SK-N-SH treated with all-trans-retinoic acid at 6 μM for 48 hours (cell line): ENCODE results near the gene ENO4.

ENCODE experiments used
- CREB5 ChIP-seq: fragments of 250-450 bp; sonication (Bioruptor Pico); IDR thresholded peaks from 2 replicates; pipeline ENCODE4 v1.5.1; 2020; ENCODE audit warnings: low read depth, mild to moderate bottlenecking, moderate library complexity
- CSRNP3 ChIP-seq: fragments of 250-450 bp; sonication (Bioruptor Pico); IDR thresholded peaks from 2 replicates; pipeline ENCODE4 v1.5.1; 2021; ENCODE audit warnings: mild to moderate bottlenecking, moderate library complexity
- PATZ1 ChIP-seq: fragments of 250-450 bp; sonication (Bioruptor Pico); IDR thresholded peaks from 2 replicates; pipeline ENCODE4 v1.8.0; 2020; ENCODE audit warnings: mild to moderate bottlenecking, moderate library complexity, borderline replicate concordance
- ZFP30 ChIP-seq: fragments of 450-650 bp; formaldehyde crosslinking; IDR thresholded peaks from 2 replicates; pipeline ENCODE4 v1.5.0; 2022; ENCODE audit warnings: mild to moderate bottlenecking, moderate library complexity

DNA sequence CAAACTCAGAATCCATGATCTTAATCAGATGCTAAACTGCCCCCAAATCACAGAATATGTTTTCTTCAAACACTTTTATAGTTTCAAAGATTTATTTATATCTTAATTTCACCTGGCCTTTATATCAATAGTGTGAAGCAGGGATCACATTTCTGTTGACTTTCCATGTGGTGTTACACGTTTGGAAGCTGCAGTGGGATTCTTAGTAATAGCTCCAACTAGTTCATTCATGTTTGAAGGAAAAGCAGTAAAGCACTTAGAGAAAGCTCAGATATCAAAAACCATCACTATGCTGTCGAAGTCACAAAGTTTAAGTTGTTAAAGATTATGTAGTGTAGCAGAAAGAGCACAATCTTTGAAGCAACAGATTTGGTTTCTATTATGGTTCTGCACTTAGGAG is 16.8 kb downstream of the ENO4 start:
- TF ChIP-seq PATZ1 (CRISPR knock-in tag) (no peak), CREB5 (CRISPR knock-in tag) (no peak), ZFP30 (no peak), CSRNP3 (CRISPR knock-in tag) (no peak)
